Measurements from ENCODE around the gene OR5AN1. TPM values are rescaled to one million over a fixed set of nuclear protein-coding genes. Genes with fewer than 3 reads are reported as not detected.

Gene OR5AN1
- total and polyA plus RNA-seq, 2 of the 8 experiments (the other 6 are each of a cell fraction or from before 2014, with no cell fraction given) = not detected

- no peak overlapping the region for H3K14ac ChIP-seq (ENCODE audit: insufficient read length)
- H3K79me1 ChIP-seq (ENCODE audit: low read depth, low read length) = no peaks in the 10 kb centered on the region
- CTCF ChIA-PET (ENCODE audit: partially characterized antibody) = interaction anchor here (1.3 to 1.7 kb wide), 2 partner anchors 11 to 199 kb away, joined by 3 to 4 read pairs; no protein-coding TSS in a partner anchor
- TF ChIP-seq SUZ12 (IDR thresholded peaks at IDR 0.05; ENCODE audit: low read length) (no peak), TCF12 (IDR thresholded peaks at IDR 0.05; ENCODE audit: low read depth, low read length) (no peak), EP300 (IDR thresholded peaks at IDR 0.05; ENCODE audit: borderline replicate concordance in 1 of 2, low read depth in 2 of 2, low read length in 2 of 2) (no peak), RXRA (IDR thresholded peaks at IDR 0.05; ENCODE audit: insufficient read depth, low read depth, low read length) (no peak), SP2 (IDR thresholded peaks at IDR 0.05; ENCODE audit: low read length) (no peak), KDM4A (IDR thresholded peaks at IDR 0.05; ENCODE audit: low read depth, low read length, severe bottlenecking) (no peak), RAD21 (IDR thresholded peaks at IDR 0.05 in 1 of 2, conservative IDR thresholded peaks at IDR 0.05 in 1 of 2; ENCODE audit: low read depth in 2 of 2, low read length in 2 of 2) (no peak), CTCF (IDR thresholded peaks at IDR 0.05; ENCODE audit: control extremely low read depth in 1 of 3, insufficient read depth in 1 of 3, low read depth in 1 of 3, low read length in 3 of 3) (no peak), RBBP5 (IDR thresholded peaks at IDR 0.05; ENCODE audit: borderline replicate concordance, low read depth, low read length) (no peak), POLR2A (IDR thresholded peaks at IDR 0.05; ENCODE audit: control extremely low read depth in 1 of 2, low read depth in 2 of 2, low read length in 2 of 2) (no peak), ZNF274 (IDR thresholded peaks at IDR 0.05; ENCODE audit: borderline replicate concordance, extremely low read depth, low read length) (no peak), ASH2L (IDR thresholded peaks at IDR 0.05; ENCODE audit: low read length) (no peak), CEBPB (IDR thresholded peaks at IDR 0.05; ENCODE audit: low read depth, low read length) (no peak)
These were observed 42.5 kb downstream of the OR5AN1 start for GRCh38 chr11:59401262-59401552.

More at GRCh38 chr11:59401262-59401552, 42.5 kb downstream of the OR5AN1 start:
- no peak overlapping the region for H4K5ac ChIP-seq (ENCODE audit: insufficient read length, low read depth, low read length)
- H2AFZ ChIP-seq (ENCODE audit: low read length) = no peak overlapping the region
- H3K4me1 ChIP-seq (replicated peaks in 1 of 4; ENCODE audit: control insufficient read depth in 3 of 4, insufficient read depth in 4 of 4, low read length in 3 of 4) = no peaks in the 10 kb centered on the region
- no peaks in the 10 kb centered on the region for H3K36me3 ChIP-seq (ENCODE audit: control insufficient read depth in 2 of 4, insufficient read depth in 4 of 4, low read length in 3 of 4)
- H3K9me3 ChIP-seq (ENCODE audit: insufficient read depth in 2 of 2, low read depth in 1 of 2, low read length in 1 of 2) = peaks cover 15 to 29% of the 10 kb centered on the region in 2 experiments
- no peaks in the 10 kb centered on the region for H4K20me1 ChIP-seq (replicated peaks in 1 of 2; ENCODE audit: control insufficient read depth in 1 of 2, insufficient read depth in 2 of 2, low read length in 2 of 2)
- no peak overlapping the region for H3K27ac ChIP-seq (ENCODE audit: low read depth, low read length)
- no peak overlapping the region for H3K18ac ChIP-seq (ENCODE audit: extremely low read depth, low read length)
- no peak overlapping the region for H3K23ac ChIP-seq (ENCODE audit: insufficient read length)
- no peaks in the 10 kb centered on the region for H3K79me2 ChIP-seq (ENCODE audit: control insufficient read depth in 1 of 2, insufficient read depth in 2 of 2, low read length in 2 of 2)
- H3K4ac ChIP-seq (replicated peaks; ENCODE audit: insufficient read length, low read depth, low read length) = no peak overlapping the region
- FAIRE-seq (no peak), DNase-seq (ENCODE audit: low read depth in 1 of 2, low spot score in 2 of 2) (no peak)
- H2BK12ac ChIP-seq (ENCODE audit: low read depth, low read length) = no peak overlapping the region
- H3K9ac ChIP-seq (replicated peaks in 1 of 4; ENCODE audit: extremely low read depth in 1 of 4, low read depth in 3 of 4, low read length in 3 of 4) = no peak overlapping the region
- no peak overlapping the region for H2BK20ac ChIP-seq (ENCODE audit: low read length)
- no peak overlapping the region for H4K91ac ChIP-seq (replicated peaks; ENCODE audit: insufficient read length, low read length)
- no peak overlapping the region for H3K56ac ChIP-seq (replicated peaks; ENCODE audit: insufficient read length, low read depth, low read length)
- H4K8ac ChIP-seq (ENCODE audit: extremely low read depth, insufficient read depth, low read length) = no peak overlapping the region
- no peak overlapping the region for H3K4me3 ChIP-seq (ENCODE audit: extremely low read depth in 1 of 4, insufficient read depth in 2 of 4, low read depth in 3 of 4, low read length in 4 of 4)
- no peak overlapping the region for H2BK15ac ChIP-seq (ENCODE audit: low read length)
- POLR2A ChIA-PET (ENCODE audit: partially characterized antibody) = no interaction called here
- WGBS, 2 experiments (ENCODE audit: extremely low coverage in 1 of 2, insufficient coverage in 1 of 2, insufficient read length in 1 of 2, insufficient replicate concordance in 2 of 2, low coverage in 1 of 2, low lambda C conversion rate in 2 of 2, missing lambda C conversion rate in 1 of 2) = 89% methylated on average over 2 of the region's 2 CpGs; no CpG with 5 or more reads in 1 of the 2 experiments
- no peaks in the 10 kb centered on the region for H3K23me2 ChIP-seq (ENCODE audit: low read depth, low read length)
- no peak overlapping the region for H3K4me2 ChIP-seq (ENCODE audit: insufficient read depth in 1 of 2, low read depth in 2 of 2, low read length in 2 of 2)
- H2BK120ac ChIP-seq (replicated peaks; ENCODE audit: low read depth, low read length) = no peak overlapping the region
- H2AK5ac ChIP-seq (ENCODE audit: low read depth, low read length) = no peak overlapping the region
- H2BK5ac ChIP-seq (ENCODE audit: low read depth, low read length) = no peak overlapping the region
- H3K27me3 ChIP-seq (replicated peaks in 1 of 4; ENCODE audit: control insufficient read depth in 3 of 4, extremely low read depth in 1 of 4, insufficient read depth in 3 of 4, low read length in 3 of 4) = no peaks in the 10 kb centered on the region; a peak in 1 of 7 replicates

All from H1 (cell line).